GM12801 (cell line): Measurements from ENCODE around the gene RTP5.

ENCODE experiments used
- CTCF ChIP-seq: IDR thresholded peaks from one replicate; pipeline ENCODE4 v1.5.1; 2011; ENCODE audit warnings: control low read depth; ENCODE audit not compliant: insufficient read length; ENCODE audit errors: extremely low read depth

The RTP5 gene

GRCh38 chr2:241870081-241870541 lies 582 bp downstream of the RTP5 start:
- no peak for TF ChIP-seq CTCF

DNA sequence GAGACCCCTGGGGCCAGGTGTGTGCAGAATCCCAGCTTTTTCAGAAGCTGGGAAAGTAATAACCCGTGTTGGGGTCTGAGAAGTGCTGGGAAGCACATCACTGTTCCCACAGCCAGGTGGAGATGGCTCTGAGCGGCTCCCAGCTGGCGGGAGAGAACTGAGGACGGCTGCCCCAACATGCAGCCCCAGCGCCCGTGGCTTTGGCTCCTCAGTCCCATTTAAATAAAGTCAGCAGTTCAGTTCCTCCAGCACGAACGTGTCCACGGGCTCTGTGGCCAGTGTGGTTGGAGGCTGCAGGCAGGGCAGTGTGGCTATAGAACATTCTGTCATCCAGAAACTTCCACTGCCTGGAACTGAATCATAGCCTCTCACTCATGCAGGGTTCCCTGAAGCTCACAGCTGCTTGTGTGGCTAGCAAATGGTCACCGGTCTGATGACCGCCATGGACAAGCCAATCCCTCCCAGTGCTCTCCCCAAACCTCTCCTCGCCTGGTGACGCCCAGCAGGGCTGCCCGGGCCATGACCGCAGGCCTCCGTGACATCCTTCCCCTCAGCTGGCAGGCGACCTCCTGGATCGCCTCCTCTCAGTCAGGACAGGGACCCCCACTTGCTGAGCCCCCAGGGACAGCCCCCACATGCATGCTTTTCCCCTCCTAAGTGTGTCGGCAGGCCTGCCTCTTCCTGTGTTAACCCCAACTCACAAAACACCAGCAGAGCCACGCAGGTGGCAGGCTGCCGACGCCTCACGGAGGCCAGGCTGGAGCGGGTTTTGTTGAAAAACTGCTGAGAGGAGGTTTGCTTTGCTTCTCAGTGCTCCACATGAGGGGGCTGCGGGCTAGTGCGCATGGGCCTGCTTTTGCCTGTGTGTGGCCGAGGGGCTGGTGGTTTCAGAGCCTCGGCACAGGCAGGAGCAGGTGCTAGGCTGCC lies 1.3 kb downstream of the RTP5 start:
- TF ChIP-seq CTCF: no peak

- no peak for TF ChIP-seq CTCF
Observed at GRCh38 chr2:241871538-241872312, 2.2 kb downstream of the RTP5 start.

GRCh38 chr2:241872313-241872642 lies 2.7 kb downstream of the RTP5 start:
- TF ChIP-seq CTCF: no peak

- TF ChIP-seq CTCF: no peak
Observed at GRCh38 chr2:241873081-241873802, 3.7 kb downstream of the RTP5 start.

- no peak for TF ChIP-seq CTCF
Observed at GRCh38 chr2:241873803-241874110, 4.2 kb downstream of the RTP5 start.
